Stimulated activated CD8-positive, alpha-beta memory T cell treated with anti-CD3 and anti-CD28 coated beads, Interleukin-7, amount 100 ng/mL, for 4 hours (primary cell): Measurements from ENCODE around the gene NDUFB8.

Experiments used
- DNase-seq, 2 donors: peaks; one replicate each; pipeline ENCODE4 v3.0.0-alpha.2; 2020; ENCODE audit warnings: low read depth in 2 of 2

Gene NDUFB8

GRCh38 chr10:100537475-100537874 is 7.8 kb upstream of the NDUFB8 start:
- no peak for DNase-seq

GRCh38 chr10:100535715-100536353 is 6.2 kb upstream of the NDUFB8 start, which contains the start of gene HIF1AN:
HIF1AN (plus strand) TSS chr10:100535943; CDS start chr10:100535959, 16 bp downstream.
- peak; percentile 81 to 82 for DNase-seq

DNA sequence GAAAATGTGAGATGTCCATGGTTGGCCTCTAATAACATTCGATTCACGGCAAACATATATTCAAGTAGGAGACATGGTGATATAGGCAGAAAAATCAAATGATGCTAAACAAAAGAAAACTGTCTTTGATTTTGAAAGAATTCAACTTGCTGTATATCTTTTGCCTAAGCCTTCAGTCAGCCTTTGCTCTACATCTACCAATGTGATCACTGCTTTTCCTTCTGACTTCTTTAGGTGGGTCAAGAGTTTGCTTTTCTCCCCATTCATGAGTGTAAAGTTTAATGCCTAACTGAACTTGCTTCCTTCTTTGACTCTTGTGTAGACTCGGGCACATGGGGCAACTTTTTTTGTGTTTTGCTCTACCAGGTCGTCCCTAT is 5.7 kb upstream of the NDUFB8 start:
- no peak for DNase-seq

DNA sequence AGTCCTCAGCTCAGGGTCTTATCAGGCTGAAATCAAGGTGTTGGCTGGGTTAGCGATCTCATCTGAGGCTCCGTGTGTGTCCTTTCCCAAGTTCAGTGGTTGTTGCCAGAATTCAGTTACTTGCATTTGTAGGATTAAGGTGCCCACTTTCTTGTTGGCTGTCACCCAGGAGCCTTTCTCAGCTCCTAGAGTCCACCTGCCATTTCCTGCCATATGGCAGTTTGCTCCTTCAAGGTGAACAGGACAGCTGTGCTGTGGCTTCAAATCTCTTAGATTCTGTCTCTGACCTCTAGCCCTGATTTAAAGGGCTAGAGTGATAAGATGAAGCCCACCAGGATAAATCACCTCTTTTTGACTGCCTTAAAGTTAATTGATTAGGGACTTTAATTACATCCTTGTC is 5.1 kb upstream of the NDUFB8 start:
- DNase-seq: no peak

GRCh38 chr10:100531761-100532160 is 2.1 kb upstream of the NDUFB8 start:
- no peak for DNase-seq

GRCh38 chr10:100528921-100529474 is 673 bp downstream of the NDUFB8 start:
- no peak for DNase-seq

- DNase-seq: no peak
These were observed 1.4 kb downstream of the NDUFB8 start for GRCh38 chr10:100528123-100528886.

- no peak for DNase-seq
These were observed 5.0 kb downstream of the NDUFB8 start for GRCh38 chr10:100524638-100525037.

GRCh38 chr10:100524206-100524605 is 5.5 kb downstream of the NDUFB8 start:
- no peak for DNase-seq

GRCh38 chr10:100522945-100523344 is 6.7 kb downstream of the NDUFB8 start:
- DNase-seq: no peak

GRCh38 chr10:100522107-100522801 is 7.4 kb downstream of the NDUFB8 start:
- no peak for DNase-seq

GRCh38 chr10:100520811-100521210 is 8.9 kb downstream of the NDUFB8 start:
- no peak for DNase-seq

DNA sequence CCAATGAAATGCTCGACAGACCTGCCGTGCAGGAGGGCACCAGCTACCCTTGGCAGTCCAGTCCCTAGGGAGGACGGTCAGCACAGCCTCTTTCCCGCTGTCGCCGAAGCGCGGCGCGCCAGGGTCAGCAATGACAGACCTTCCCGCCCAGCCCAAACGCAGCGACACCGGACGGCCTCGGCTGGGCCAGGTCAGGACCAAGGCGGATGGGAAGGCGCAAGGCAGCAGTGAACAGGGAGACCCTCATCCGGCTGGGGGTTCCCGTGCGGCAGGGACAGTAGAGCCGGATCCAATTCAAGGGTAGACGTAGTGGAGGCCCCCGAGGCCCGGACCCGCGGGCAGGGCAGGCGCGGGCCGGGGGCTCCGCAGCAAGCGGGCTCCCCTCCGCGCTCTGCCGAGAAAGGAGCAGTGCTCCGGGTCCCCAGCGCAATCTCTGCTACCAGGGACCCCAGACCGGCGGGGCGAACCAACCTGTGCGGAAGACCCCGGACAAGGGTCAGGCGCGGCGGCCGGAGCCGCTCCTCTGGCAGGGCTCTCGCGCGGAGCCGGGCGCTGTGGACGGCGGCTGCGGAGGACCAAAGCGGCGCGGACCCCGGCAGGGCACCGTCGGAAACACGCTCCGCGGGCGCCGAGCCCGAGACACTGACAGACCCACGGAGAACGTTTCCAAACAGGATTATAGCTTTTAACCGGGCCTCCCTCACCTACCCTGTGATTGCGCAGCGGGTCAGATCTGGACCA is 10.2 kb downstream of the NDUFB8 start, which contains the start of gene SEC31B:
TSS of gene SEC31B (minus strand) at position 551 of the 741 bp plus-strand sequence. CDS start 2,909 bp downstream, outside the sequence.
- no peak for DNase-seq

GRCh38 chr10:100518761-100519241 is 10.9 kb downstream of the NDUFB8 start:
- peak in 1 of 2 donors; percentile 13 for DNase-seq

- DNase-seq: no peak
These were observed 12.8 kb downstream of the NDUFB8 start for GRCh38 chr10:100516847-100517246.

DNA sequence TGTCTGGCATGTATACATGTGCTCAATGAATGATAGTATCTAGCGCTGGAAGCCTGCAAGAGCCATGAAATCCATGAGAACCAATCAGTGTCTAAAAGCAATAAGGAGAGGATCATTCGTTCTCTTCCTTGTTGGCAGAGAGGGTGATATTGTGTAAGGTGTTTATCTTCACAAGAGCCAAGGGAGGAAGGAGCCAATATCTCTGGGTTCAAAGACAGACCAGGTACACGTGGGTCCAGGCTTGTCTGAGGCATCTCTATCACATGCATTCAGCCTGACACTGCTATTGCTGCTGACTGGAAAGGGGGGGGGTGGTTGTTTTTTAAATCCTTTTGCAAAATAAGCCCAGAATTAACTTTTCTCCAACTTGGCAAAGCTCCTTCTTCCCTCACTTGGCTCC is 14.1 kb downstream of the NDUFB8 start:
- DNase-seq: no peak

- peak; percentile 59 to 60 for DNase-seq
These were observed 18.9 kb downstream of the NDUFB8 start for GRCh38 chr10:100510533-100511308.

DNA sequence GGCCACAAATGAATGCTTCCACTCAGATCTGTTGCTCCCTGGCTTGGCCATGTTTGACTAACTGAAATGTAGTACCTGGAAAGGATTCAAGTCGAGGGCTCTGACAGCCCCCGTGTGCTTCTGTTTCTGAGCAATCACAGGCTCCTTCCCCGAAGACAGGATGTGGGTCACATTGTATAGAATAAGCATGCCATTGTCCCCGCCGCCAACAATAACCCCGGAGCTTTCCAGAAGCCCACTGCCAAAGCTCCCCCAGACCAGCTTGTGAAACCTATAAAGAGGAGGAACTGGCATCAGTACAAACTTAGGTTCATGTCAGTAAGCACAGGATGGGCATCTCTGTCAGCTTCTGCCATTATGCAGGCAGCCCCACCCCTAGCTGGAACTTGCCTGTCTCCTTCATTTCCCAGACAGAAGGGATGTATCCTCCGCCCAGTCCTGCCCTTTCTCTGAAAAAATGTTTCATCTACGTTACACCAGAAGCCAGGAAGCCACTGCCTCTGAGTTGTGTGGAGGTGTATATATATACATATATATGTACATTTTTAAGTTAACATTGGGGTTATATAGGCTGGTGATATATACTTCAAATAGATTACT is 20.3 kb downstream of the NDUFB8 start:
- DNase-seq: peak; percentile 49 to 68

- no peak for DNase-seq
These were observed 20.9 kb downstream of the NDUFB8 start for GRCh38 chr10:100508691-100509150.

DNA sequence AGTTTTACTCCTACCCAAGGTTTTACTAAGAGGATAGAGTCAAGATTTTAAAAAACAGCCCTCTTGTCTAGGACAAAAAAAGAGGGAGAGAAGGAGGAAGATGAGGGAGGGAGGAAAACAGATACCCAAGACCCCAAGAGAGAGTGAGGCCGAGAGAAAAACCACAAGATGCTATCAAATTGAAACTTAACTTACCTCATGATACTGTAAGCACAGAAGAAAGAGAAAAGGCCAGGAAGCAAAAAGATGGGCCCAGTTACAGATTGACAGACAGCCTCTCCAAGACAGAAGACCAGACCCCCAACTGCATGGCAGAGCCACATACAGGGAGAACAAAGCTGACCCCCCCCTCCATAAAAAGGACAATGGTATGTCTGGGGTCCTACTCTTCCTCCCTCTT is 21.4 kb downstream of the NDUFB8 start:
- no peak for DNase-seq
